ENCODE data around the gene GOLGA8N. TPM values are rescaled to one million over a fixed set of nuclear protein-coding genes. Genes with fewer than 3 reads are reported as not detected.
A peak's percentile ranks its signal among the peaks of the same experiment; 100 is the strongest.

The GOLGA8N gene
- total RNA-seq, 2 donors from 2014 or later, result 2.9 to 3.9 TPM

DNA sequence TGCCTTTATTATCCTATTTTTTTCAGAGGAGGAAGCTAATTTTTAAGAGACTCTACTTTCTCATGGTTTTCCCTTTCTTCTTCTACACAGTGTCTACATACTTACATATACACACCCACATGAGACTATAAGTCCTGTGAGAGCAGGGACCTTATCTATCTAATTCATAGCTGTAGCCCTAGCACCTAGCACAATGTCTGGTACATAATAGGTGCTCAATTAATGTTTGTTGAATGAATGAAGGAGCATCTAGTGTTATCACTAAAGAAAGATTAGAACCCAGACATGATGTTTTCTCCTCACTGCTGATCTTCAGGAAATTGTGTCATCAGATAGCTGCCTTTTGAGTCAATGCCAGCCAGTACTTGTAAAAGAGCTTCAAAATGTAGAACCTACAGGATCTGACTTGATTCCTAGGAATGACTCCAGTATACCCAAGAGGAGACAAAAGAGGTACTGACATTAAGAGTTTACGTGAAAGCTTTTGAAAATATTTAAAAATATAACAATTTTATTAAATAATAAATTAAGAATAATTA is 50.7 kb downstream of the GOLGA8N start:
- no peak for DNase-seq
- ATAC-seq, result no peak
- intact Hi-C loops (cut with DNase I, micrococcal nuclease), result no loop called here

DNA sequence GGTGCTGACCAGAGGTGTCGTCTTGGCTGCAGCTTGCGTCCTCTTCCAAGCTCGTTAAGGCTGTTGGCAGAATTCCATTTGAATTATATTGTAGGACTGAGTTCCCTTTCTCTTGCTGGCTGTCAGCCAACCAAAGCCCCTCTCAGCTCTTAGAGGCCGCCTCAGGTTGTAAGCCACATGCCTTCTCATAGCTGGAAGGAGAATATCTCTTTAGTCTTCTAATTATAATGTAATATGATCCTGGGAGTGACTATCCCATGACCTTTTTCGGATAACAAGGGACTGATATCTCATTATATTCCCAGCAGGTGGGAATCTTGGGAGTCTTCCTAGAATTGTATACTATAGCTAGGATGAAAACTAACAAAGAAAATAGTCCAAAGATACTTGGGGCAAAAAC is 53.0 kb downstream of the GOLGA8N start:
- intact Hi-C loops (cut with DNase I, micrococcal nuclease), result no loop called here
- no peak for DNase-seq
- ATAC-seq, result no peak

- peak; percentile 65 for ATAC-seq
- DNase-seq, result no peak
- intact Hi-C loops (cut with DNase I, micrococcal nuclease), result no loop called here
Measured at GRCh38 chr15:32649342-32649741, 56.1 kb downstream of the GOLGA8N start.

DNA sequence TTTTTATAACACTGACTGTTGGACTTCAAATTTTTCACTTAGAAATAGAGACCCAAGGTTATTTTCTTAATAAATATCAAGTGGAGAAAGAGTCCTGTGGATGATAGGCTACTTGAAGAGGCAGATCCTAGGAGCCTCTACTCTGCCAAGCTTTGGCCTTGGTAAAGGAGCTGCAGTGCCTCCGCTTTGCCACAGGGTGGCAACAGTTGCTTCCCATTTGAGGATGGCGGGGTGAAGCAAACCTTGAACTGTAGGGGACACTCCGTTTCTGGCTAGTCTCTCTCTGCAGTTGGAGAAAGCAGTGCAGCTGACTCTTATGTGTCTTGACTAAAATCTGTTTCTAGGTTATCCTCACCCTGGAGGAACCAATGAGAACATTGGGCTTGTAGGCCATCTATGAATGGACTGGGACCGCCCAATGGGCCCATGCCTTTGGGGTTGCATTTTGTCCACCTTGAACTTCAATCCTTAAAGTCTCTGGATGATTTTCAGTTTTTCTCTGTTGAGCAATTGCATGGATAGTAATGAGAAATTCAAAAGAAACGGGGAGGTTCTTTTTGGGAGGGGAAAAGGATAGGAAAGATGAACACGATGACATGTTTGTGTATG is 58.1 kb downstream of the GOLGA8N start:
- ATAC-seq (peak; percentile 90), DNase-seq (peak in 1 of 2 donors; percentile 35)
- intact Hi-C loops (cut with DNase I, micrococcal nuclease), result no loop called here

GRCh38 chr15:32652178-32652577 is 58.9 kb downstream of the GOLGA8N start:
- ATAC-seq (no peak), DNase-seq (no peak)
- intact Hi-C loops (cut with DNase I, micrococcal nuclease), result no loop called here

GRCh38 chr15:32656091-32656490 is 62.8 kb downstream of the GOLGA8N start:
- ATAC-seq, result no peak

GRCh38 chr15:32656496-32656895 is 63.2 kb downstream of the GOLGA8N start:
- intact Hi-C loops (cut with DNase I, micrococcal nuclease), result no loop called here
- DNase-seq (no peak), ATAC-seq (no peak)

More at GRCh38 chr15:32656091-32656490, 62.8 kb downstream of the GOLGA8N start:
- intact Hi-C loops (cut with DNase I, micrococcal nuclease), result no loop called here
- no peak for DNase-seq

Other genes starting within 250 kb of the GOLGA8N start
- not detected for gene GOLGA8K, start 190.2 kb upstream of the GOLGA8N start, total RNA-seq
- under 1 TPM; 0.39 to 0.85 TPM for gene GOLGA8O, start 137.8 kb upstream of the GOLGA8N start, total RNA-seq
- gene ARHGAP11A, start 22.0 kb downstream of the GOLGA8N start, total RNA-seq, result 10 to 100 TPM in 1 of 2 donors, 1 to 10 TPM in 1; 6.4 to 15.5 TPM
- gene SCG5, start 48.3 kb downstream of the GOLGA8N start, total RNA-seq, result 1 to 10 TPM; 4.9 to 9.5 TPM
- gene GREM1, start 124.5 kb downstream of the GOLGA8N start, total RNA-seq, result 10 to 100 TPM; 13.7 to 46.0 TPM

Data from left colon (tissue), 2 donors.